HL-60 (cell line): ENCODE data around the gene CEP68.

Experiments
- DNase-seq, 2 experiments: peaks; one replicate each; pipeline ENCODE4 v3.0.0-alpha.2; 2010 to 2020; ENCODE audit warnings: low read depth in 1 of 2, low spot score in 1 of 2
- H3K27ac ChIP-seq: fragments of 250-450 bp; sonication (Bioruptor Pico); replicated peaks from 2 replicates; pipeline ENCODE4 v1.5.1; 2020; ENCODE audit warnings: mild to moderate bottlenecking, moderate library complexity
- H3K27me3 ChIP-seq: fragments of 250-450 bp; sonication (Bioruptor Pico); 2 replicates; pipeline ENCODE4 v1.5.1; 2021; ENCODE audit warnings: mild to moderate bottlenecking, moderate library complexity; ENCODE audit not compliant: insufficient read depth, poor library complexity, severe bottlenecking
- H3K4me3 ChIP-seq: replicated peaks from 2 replicates; pipeline ENCODE4 v1.5.1; 2011; ENCODE audit warnings: mild to moderate bottlenecking, control low read depth, low read length; ENCODE audit not compliant: insufficient read depth
- CTCF ChIP-seq: IDR thresholded peaks from one replicate; pipeline ENCODE4 v1.5.1; 2011; ENCODE audit warnings: low read length, control low read depth, inconsistent platforms; ENCODE audit not compliant: insufficient read depth
- GABPA ChIP-seq: IDR thresholded peaks from 2 replicates; pipeline ENCODE4 v1.6.1; 2012; ENCODE audit warnings: low read depth
- POLR2AphosphoS5 ChIP-seq: IDR thresholded peaks from 2 replicates; pipeline ENCODE4 v1.6.1; 2012; ENCODE audit warnings: low read depth
- REST ChIP-seq: IDR thresholded peaks from 2 replicates; pipeline ENCODE4 v1.6.1; 2012; ENCODE audit warnings: low read depth; ENCODE audit not compliant: insufficient replicate concordance
- SPI1 ChIP-seq: IDR thresholded peaks from 2 replicates; pipeline ENCODE4 v1.6.1; 2012; ENCODE audit warnings: low read depth, mild to moderate bottlenecking, borderline replicate concordance

The CEP68 gene

GRCh38 chr2:65053199-65053598 is 3.0 kb upstream of the CEP68 start:
- Histone ChIP-seq H3K27me3 (no peaks in the 10 kb centered on the region), H3K4me3 (no peak overlapping the region), H3K27ac (no peak overlapping the region)
- peak in 1 of 2 experiments; percentile 83 for DNase-seq
- no peak for TF ChIP-seq REST
- peak; percentile 85 for TF ChIP-seq SPI1
- no peak for TF ChIP-seq GABPA
- TF ChIP-seq CTCF = no peak

- H3K27ac ChIP-seq = no peak overlapping the region
- DNase-seq = no peak
- H3K27me3 ChIP-seq = no peaks in the 10 kb centered on the region
- TF ChIP-seq POLR2AphosphoS5 = no peak
- peak overlapping the region; percentile 48 for H3K4me3 ChIP-seq
These were observed 1.3 kb upstream of the CEP68 start for GRCh38 chr2:65054749-65055421.

- Histone ChIP-seq H3K4me3 (peak overlapping the region; percentile 48), H3K27me3 (no peaks in the 10 kb centered on the region), H3K27ac (peak overlapping the region; percentile 65)
- no peak for TF ChIP-seq CTCF
- TF ChIP-seq GABPA = no peak
- TF ChIP-seq REST = no peak
- no peak for TF ChIP-seq SPI1
- no peak for TF ChIP-seq POLR2AphosphoS5
- peak in 1 of 2 experiments; percentile 65 for DNase-seq
These were observed 598 bp upstream of the CEP68 start for GRCh38 chr2:65055422-65056214.

- H3K27ac ChIP-seq = 0 out of 2 replicates have a peak overlapping the region, but pooled peaks have one; percentile 3
- DNase-seq = no peak
- peak overlapping the region; percentile 48 for H3K4me3 ChIP-seq
- H3K27me3 ChIP-seq = no peaks in the 10 kb centered on the region
- TF ChIP-seq POLR2AphosphoS5 (no peak), SPI1 (no peak), CTCF (no peak), GABPA (no peak), REST (no peak)
These were observed 799 bp downstream of the CEP68 start for GRCh38 chr2:65057054-65057375.
